SKM-1 treated with dmso at 0.1 percent for 144 hours (cell line): Measurements from ENCODE around the gene TTBK1.

Experiments
- DNase-seq: peaks from one replicate; lab custom pipeline; 2025; ENCODE audit not compliant: unreplicated experiment; lab: John Stamatoyannopoulos, UW

Gene TTBK1

DNA sequence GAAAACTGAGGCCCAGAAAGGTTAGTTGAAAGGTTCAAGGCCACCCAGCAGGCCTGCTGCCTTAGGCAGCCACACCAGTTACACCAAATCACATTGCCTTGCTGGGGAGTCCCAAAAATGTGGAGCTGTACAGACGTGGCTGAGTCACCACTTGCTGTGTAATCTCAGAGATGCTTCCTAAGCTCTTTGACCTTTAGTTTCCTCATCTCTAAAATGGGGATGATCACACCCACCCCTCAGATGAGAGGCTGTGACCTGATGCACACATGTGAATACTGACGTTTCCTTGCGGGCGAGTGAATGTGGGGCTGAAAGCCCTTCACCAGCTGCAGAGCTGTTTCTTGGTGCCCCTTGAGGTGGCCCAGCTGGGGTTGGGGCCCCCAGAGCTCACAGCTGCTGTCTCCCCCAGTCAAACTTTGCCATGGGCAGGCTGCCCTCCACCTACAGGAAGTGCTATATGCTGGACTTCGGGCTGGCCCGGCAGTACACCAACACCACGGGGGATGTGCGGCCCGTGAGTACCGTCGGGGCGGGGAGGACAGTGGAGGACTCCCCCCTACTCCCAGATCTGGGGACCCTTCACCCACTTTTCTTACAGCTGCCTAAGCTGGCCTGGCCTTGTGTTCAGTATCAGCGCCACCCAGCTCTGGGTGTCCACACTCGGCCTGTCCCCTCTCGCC is 11.0 kb downstream of the TTBK1 start:
- DNase-seq = no peak

DNA sequence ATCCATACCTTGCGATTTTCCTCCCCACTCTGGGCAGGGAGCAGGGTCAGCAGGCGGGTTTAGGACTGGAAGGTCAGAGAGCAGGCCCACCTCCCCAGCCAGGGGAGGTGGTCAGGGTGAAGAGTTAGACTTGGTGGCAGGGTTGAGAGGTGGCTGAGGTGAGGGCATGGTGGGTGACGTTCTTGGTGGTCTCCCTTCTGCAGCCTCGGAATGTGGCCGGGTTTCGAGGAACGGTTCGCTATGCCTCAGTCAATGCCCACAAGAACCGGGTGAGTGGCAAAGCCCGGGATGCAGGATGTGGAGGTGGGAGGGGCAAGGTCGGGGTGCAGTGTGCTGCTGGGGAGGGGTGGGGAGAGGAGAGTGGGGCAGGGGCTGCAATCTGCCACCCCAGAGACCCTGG is 11.6 kb downstream of the TTBK1 start:
- no peak for DNase-seq

DNA sequence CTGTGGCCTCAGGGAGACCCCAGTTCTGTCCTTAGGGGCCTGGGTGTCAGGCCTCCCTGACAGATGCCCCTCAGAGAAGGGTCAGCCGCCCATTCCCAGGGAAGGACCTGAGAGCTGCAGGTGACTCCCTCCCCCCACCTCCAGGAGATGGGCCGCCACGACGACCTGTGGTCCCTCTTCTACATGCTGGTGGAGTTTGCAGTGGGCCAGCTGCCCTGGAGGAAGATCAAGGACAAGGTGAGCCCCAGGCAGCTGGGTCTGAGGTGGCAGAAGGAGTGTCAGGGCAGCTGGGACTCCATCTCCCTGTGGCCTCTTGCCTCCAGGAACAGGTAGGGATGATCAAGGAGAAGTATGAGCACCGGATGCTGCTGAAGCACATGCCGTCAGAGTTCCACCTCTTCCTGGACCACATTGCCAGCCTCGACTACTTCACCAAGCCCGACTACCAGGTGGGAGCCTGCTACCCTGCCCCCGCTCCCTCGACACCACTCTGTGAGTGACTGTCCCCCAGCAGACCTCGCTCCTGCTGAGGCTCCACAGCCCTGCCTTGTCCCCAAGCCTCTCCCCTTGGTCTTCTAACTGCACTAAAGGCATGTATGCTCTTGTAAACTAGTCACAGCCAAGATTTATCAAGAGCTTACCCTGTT is 12.2 kb downstream of the TTBK1 start:
- no peak for DNase-seq

DNA sequence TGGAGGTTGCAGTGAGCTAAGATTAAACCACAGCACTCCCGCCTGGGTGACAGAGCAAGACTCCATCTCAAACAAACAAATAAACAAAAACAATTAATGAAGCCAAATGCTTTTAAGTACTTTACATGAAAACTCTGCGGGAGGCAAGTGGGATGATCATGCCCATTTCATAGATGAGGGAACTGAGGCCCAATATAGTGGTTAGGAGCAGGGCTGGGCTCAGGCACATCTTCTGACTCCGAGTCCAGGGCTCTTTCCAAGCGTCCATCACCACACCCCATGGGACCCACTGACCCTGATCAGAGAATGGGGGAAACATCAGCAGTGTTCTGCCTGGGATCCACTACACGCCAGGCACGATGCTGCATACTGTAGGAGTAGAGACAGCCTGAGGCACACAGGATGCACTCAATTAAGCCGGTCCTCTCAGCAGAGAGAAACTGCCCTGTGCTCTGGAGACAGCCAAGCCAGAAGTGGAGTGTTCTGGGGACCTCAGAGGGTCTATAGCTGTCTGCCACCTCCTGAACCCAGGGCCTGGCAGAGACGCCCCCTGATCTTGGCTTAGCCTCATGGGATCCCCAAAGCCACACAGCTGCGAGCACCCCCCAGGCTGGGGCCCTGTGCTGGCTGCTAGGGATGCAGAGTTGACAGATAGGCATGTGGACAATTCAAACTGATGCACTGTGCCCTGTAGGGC is 13.5 kb downstream of the TTBK1 start:
- DNase-seq = no peak

DNA sequence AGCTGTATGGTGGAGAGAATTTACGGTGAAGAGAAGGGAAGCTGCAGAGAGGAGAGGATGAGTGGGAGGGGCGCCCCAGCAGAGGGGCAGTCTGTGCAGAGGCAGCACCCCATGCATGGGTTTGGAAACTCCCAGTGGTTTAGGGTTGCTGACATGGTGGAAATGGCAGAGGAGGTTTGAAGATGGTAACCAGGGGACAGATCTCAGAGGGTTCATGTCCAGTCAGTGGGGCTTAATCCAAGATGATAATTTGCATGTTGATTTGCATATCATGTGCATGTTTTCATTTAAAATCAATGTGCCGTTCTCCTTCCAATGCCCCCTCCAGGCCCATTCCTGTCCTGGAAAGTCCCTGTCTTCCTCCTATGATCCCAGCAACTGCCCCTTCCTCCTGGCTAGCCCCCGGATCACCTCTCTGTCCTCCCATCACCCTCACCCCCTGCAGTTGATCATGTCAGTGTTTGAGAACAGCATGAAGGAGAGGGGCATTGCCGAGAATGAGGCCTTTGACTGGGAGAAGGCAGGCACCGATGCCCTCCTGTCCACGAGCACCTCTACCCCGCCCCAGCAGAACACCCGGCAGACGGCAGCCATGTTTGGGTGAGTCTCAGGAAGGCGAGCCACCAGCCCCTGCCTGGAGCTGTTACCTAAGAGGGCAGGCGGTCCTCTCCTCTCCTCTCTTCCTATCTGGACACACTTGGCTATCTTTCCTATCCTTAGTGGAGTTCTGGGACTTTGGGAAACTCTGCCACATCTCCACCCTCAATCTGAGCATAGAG is 14.3 kb downstream of the TTBK1 start:
- no peak for DNase-seq

DNA sequence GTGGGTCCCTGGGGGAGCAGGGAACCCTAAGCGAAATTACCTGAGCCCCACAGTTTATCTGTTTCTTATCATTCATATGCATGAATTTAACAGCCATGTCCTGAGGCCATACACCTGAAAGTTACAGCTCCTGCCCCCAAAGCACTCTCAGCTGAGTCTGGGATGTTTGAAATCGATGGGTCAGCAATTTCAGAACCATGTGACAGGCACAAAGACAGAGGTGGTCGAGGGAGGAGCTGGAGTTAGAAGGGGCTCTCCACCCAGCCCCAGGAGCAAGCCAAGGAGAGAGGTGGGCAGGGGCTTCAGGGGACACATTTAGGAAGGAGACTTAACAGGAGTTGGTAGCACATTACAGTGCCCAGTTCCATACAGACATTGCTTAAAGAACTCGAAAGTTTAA is 14.9 kb downstream of the TTBK1 start:
- no peak for DNase-seq

DNA sequence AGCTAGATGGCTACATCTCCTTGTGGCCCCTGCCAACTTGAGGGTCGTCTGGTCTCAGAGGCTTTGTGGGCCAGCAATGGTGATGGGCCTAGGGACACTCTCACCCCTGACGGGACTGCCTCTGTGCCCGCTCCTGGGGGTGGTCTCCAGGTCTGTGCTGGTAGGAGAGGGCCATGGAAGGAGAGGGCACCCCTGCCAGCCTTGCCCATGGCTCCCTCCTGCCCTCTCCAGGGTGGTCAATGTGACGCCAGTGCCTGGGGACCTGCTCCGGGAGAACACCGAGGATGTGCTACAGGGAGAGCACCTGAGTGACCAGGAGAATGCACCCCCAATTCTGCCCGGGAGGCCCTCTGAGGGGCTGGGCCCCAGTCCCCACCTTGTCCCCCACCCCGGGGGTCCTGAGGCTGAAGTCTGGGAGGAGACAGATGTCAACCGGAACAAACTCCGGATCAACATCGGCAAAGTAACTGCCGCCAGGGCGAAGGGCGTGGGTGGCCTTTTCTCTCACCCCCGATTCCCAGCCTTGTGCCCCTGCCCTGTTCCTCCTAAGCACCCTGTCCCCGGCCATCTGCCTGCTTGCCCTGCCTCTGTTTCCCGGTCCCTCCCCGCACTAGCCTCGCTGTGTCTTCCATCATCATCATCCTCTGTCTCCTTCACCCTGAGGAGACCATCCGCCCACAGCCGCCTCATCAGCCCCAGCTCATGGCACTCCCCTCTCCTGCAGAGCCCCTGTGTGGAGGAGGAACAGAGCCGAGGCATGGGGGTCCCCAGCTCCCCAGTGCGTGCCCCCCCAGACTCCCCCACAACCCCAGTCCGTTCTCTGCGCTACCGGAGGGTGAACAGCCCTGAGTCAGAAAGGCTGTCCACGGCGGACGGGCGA is 15.8 kb downstream of the TTBK1 start:
- DNase-seq = no peak

DNA sequence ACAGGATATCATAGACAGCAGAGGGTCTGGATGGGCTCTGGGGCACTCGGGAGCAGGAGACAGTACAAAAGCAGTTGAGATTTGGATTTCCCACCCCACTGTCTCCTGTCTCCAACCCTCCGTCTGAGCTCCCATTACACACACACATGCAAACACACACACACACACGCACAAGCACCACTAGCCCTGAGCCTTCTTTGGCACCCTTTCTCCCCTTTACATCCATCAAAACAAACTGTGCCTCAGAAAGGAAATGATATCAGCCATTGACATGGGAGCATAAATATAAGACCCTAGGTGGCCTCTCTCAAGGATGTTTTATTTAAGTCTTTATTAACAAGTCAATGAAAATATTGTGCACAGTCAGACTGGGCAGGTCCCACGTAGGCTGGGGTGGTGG is 17.5 kb downstream of the TTBK1 start:
- no peak for DNase-seq

DNA sequence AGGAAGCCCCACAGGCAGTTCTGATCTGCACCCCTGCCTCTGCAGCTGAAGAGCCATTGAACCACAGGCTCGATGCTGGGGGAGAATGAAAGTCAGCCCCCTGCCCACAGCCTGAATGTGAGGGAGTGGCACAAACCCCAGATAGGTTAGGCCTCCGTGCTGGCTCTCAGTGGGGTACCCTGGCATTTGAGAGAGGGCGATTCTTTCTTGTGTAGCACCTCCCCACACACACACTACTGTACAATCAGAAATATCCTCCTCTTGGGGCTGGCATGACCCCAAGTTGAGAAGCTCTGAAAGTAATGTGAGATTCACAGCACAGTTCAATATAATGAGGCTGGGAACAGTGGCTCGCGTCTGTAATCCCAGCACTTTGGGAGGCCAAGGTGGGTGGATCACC is 17.9 kb downstream of the TTBK1 start:
- no peak for DNase-seq

DNA sequence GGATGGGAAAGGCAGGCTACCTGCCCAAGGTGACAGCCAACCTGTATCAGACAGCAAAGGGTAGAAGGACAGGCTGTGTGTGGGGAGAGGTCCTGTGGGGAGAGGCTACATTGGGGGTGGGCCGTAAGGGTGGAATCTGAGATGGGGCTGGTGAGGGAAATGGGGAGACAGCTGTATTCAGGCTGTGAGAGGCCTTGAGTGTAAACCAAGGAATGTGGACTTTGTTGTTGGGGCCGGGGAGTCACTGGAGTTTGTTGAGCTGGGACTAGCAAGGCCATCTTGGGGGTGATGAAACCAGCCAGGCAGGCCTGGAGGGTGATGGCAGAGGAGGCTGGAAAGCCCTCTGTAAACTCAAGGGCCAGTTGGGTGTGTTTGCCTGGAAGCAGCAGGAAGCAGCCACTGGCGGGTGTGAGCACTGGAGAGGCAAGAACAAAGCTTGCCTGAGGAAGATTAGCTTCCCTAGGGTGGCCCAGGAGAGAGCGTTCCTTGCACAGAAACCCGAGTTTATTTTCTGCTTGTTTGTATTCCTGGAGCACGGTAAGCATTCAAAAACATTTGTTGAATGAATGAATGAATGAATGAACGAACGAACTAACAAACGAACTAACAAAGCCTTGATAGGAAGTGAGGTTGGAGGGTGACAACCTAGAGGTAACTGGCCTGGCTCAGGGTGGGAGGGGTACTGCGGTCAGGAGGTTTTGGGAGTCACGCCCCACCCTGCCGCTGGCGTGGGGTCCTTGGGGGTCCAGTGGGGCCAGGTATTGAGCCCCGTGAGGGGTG is 18.9 kb downstream of the TTBK1 start:
- no peak for DNase-seq

DNA sequence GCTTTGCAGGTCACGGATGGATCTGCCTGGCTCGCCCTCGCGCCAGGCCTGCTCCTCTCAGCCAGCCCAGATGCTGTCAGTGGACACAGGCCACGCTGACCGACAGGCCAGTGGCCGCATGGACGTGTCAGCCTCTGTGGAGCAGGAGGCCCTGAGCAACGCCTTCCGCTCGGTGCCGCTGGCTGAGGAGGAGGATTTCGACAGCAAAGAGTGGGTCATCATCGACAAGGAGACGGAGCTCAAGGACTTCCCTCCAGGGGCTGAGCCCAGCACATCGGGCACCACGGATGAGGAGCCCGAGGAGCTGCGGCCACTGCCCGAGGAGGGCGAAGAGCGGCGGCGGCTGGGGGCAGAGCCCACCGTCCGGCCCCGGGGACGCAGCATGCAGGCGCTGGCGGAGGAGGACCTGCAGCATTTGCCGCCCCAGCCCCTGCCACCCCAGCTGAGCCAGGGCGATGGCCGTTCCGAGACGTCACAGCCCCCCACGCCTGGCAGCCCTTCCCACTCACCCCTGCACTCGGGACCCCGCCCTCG is 19.6 kb downstream of the TTBK1 start:
- no peak for DNase-seq

DNA sequence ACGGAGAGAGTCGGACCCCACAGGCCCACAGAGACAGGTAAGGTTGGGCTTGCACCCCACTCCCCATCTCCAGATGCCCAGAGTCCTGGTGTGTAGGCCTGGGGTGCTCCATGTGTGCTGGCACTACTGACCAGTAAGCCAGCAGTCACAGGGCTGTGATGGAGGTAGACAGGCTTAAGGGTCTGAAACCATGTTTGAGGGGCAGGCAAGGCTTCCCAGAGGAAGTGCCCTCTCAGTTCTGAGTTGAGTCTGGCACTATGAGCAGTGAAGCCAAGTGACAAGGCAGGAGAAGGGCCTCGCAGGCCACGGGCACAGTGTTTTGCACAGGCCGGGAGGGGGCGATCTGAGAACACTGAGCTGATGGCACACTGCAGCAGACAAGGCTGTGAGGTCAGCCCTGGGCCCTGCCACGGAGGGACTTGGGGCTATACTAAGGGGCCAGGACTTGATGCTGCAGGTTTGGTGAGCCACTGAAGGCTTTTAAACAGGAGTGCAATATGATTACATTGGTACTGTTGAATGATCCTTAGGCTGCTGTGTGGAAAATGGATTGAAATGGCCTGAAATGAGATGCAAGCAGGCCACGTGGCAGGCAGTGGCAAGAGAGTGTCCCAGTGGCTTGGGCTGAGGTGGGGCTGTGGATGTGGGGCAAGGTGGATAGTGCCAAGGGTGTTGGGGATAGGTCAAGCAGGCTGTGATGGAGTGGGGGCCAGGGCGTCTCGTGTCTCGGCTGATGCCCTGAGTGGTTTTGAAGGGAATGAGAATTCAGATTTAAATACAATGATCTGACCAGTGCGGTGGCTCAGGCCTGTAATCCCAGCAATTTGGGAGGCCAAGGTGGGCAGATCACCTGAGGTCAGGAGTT is 20.3 kb downstream of the TTBK1 start:
- peak; percentile 79 for DNase-seq

DNA sequence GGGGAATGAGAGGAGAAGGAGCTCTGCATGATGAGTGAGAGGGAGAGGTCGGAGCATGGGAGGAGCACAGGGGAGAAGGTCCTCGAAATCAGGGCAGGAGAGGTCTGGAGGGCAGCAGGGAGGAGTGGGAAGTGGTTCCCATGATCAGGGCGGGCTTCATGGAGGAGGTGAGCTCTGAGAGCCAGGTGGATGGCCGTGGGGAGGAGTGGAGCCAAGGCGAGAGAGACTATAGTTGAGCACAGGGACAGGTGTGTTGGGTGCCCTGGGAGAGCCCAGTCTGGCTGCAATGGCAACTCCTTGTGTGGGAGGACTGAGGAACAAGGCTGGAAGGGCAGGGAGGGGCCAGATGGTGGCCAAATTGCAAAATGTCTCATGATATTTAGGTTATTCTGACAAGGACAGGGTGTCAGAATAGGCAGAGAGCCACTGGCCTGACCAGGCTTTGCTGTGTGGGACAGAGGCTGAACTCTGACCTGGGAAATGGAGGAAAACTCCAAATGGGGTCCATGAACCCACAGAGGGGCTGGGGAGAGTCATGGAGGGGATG is 21.4 kb downstream of the TTBK1 start:
- no peak for DNase-seq

DNA sequence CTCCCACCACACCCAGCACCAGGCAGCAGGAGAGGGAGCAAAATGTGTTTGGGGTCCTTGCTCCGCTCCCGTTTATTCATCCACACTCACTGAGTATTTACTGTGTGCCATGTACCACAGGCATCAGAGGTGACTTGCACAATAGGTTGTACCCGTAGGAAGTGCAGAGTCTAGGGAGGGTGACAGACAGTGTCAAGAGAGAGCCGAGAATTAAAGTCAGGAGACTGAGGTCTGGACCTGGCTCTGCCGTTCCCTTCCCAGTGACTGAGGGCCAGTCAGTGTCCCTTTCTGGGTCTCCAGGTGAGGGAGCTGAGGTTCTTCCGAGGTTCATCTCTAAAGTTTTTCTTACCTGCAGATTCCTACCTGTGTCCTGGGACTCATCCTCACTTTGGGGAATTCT is 22.3 kb downstream of the TTBK1 start:
- DNase-seq = no peak

DNA sequence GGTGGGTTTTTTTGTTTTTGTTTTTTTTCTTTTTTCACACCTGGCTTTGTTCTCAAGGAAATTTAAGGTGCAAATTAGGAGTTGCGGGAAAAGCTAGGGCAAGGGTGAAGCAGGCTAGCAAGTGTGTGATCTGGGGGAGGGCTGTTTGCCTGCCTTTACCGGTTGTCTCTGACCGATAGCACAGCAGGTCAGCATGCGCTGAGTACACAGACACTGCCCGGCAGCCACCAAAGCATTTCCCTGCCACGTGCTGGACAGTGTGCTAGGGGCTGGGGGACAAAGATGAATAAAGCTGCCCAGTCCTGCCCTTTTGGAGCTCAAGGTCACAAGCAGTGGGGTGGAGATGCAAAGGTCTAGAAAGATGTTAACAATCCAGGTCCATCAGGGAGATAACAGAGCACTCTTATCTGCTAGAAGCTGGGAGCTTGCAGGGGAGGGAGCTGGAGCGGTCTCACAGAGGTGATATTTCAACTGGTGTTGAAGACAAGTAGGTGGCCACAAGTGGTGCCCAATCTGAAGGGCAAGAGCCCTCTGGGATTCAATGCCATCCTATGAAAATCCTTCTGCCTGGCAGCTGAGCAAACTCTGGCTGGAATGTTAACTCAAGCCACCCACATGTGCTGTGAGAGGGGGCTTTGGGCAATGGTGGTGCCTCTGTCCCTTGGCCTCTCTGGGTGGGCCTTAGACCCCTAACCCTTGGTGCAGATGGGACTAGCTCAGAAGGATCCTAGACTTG is 24.5 kb downstream of the TTBK1 start:
- no peak for DNase-seq

DNA sequence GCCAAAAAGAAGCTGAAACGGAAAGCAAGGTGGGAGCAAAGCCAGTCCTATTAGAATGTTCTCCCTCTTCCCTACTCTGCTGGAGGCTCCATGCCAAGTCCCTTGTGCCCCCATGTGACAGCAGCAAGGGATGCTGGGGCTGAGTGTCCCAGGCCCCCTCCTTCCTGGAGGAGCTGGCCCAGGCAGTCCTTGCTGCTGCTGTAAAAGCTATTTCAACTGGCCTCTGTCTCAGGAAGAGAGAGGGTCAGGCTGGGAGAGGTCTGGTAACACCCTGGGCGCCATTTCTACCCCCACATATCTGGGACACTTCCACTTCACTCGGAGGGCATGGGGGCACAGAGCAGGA is 25.0 kb downstream of the TTBK1 start:
- no peak for DNase-seq

DNA sequence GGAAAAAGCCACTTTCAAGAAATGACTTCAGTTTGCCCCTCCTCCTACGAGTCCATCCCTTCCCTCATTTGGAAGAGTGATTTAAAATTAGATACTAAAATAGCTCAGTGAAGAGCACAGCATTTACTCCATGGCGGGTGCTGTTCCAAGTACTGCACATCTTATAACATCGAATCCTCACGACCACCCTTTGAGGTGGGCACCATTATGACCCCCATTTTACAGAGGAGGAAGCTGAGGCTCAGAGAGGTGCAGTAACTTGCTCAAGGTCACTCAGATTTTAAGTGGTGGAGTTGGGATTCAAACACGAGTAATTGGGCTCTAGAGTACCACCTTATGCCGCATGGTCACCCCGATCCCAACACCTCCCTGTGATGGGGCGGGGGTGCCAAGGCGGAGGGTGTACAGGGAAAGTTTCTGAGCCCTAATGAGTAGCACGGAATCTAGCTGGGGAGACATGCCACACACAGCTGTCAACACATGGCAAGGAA is 25.5 kb downstream of the TTBK1 start:
- no peak for DNase-seq
